ENCODE data around the gene ZNF483. TPM values are rescaled to one million over a fixed set of nuclear protein-coding genes. Genes with fewer than 3 reads are reported as not detected.

ZNF483 gene
- total RNA-seq, 1 experiment from 2014 or later, result not detected

GRCh38 chr9:111516061-111516465 is 8.9 kb upstream of the ZNF483 start:
- H3K9me3 Mint-ChIP-seq (ENCODE audit: low read depth, unreplicated experiment), result peaks cover 8% of the 10 kb centered on the region
- BruUV-seq (replicated peaks), result no TSS peak
- no peak for DNase-seq
- TF ChIP-seq CTCF (IDR thresholded peaks at IDR 0.05; ENCODE audit: unreplicated experiment), result no peak
- no peaks in the 10 kb centered on the region for H3K36me3 Mint-ChIP-seq (ENCODE audit: insufficient read depth, unreplicated experiment)
- no peak overlapping the region for H3K4me3 Mint-ChIP-seq (ENCODE audit: low read depth, unreplicated experiment)
- H3K4me1 Mint-ChIP-seq (ENCODE audit: low read depth, unreplicated experiment), result no peaks in the 10 kb centered on the region
- intact Hi-C loops (cut with micrococcal nuclease; ENCODE audit: unreplicated experiment), result no loop called here
- H3K27ac Mint-ChIP-seq (ENCODE audit: unreplicated experiment), result no peak overlapping the region
- CTCF ChIA-PET, result no interaction called here
- no peaks in the 10 kb centered on the region for H3K27me3 Mint-ChIP-seq (ENCODE audit: unreplicated experiment)

GRCh38 chr9:111524731-111525055 is 286 bp upstream of the ZNF483 start:
- TF ChIP-seq CTCF (IDR thresholded peaks at IDR 0.05; ENCODE audit: unreplicated experiment), result no peak
- Mint-ChIP-seq H3K36me3 (ENCODE audit: insufficient read depth, unreplicated experiment) (no peaks in the 10 kb centered on the region), H3K27me3 (ENCODE audit: unreplicated experiment) (peaks cover 20% of the 10 kb centered on the region), H3K27ac (ENCODE audit: unreplicated experiment) (no peak overlapping the region), H3K4me1 (ENCODE audit: low read depth, unreplicated experiment) (peaks cover 7% of the 10 kb centered on the region), H3K4me3 (ENCODE audit: low read depth, unreplicated experiment) (no peak overlapping the region), H3K9me3 (ENCODE audit: low read depth, unreplicated experiment) (peaks cover 15% of the 10 kb centered on the region)
- DNase-seq, result no peak
- CTCF ChIA-PET, result no interaction called here
- intact Hi-C loops (cut with micrococcal nuclease; ENCODE audit: unreplicated experiment), result no loop called here
- no TSS peak for BruUV-seq (replicated peaks)

- Mint-ChIP-seq H3K4me3 (ENCODE audit: low read depth, unreplicated experiment) (no peak overlapping the region), H3K27ac (ENCODE audit: unreplicated experiment) (no peak overlapping the region), H3K27me3 (ENCODE audit: unreplicated experiment) (peaks cover 20% of the 10 kb centered on the region), H3K36me3 (ENCODE audit: insufficient read depth, unreplicated experiment) (no peaks in the 10 kb centered on the region), H3K9me3 (ENCODE audit: low read depth, unreplicated experiment) (peaks cover 12% of the 10 kb centered on the region), H3K4me1 (ENCODE audit: low read depth, unreplicated experiment) (peaks cover 7% of the 10 kb centered on the region)
- CTCF ChIA-PET, result no interaction called here
- no TSS peak for BruUV-seq (replicated peaks)
- intact Hi-C loops (cut with micrococcal nuclease; ENCODE audit: unreplicated experiment), result no loop called here
- DNase-seq, result no peak
- no peak for TF ChIP-seq CTCF (IDR thresholded peaks at IDR 0.05; ENCODE audit: unreplicated experiment)
These were observed 2.4 kb downstream of the ZNF483 start for GRCh38 chr9:111527347-111527746.

- H3K4me3 Mint-ChIP-seq (ENCODE audit: low read depth, unreplicated experiment), result no peak overlapping the region
- no TSS peak for BruUV-seq (replicated peaks)
- no peak overlapping the region for H3K27ac Mint-ChIP-seq (ENCODE audit: unreplicated experiment)
- no peak for DNase-seq
- H3K27me3 Mint-ChIP-seq (ENCODE audit: unreplicated experiment), result peaks cover 20% of the 10 kb centered on the region
- intact Hi-C loops (cut with micrococcal nuclease; ENCODE audit: unreplicated experiment), result no loop called here
- peaks cover 7% of the 10 kb centered on the region for H3K4me1 Mint-ChIP-seq (ENCODE audit: low read depth, unreplicated experiment)
- H3K9me3 Mint-ChIP-seq (ENCODE audit: low read depth, unreplicated experiment), result peaks cover 8% of the 10 kb centered on the region
- CTCF ChIA-PET, result interaction anchor here (0.5 to 0.6 kb wide), 2 partner anchors 76 to 443 kb away, joined by 3 to 4 read pairs; no protein-coding TSS in a partner anchor
- H3K36me3 Mint-ChIP-seq (ENCODE audit: insufficient read depth, unreplicated experiment), result no peaks in the 10 kb centered on the region
- no peak for TF ChIP-seq CTCF (IDR thresholded peaks at IDR 0.05; ENCODE audit: unreplicated experiment)
These were observed 4.8 kb downstream of the ZNF483 start for GRCh38 chr9:111529787-111530186.

- no TSS peak for BruUV-seq (replicated peaks)
- CTCF ChIA-PET, result no interaction called here
- H3K27ac Mint-ChIP-seq (ENCODE audit: unreplicated experiment), result no peak overlapping the region
These were observed 6.7 kb downstream of the ZNF483 start for GRCh38 chr9:111531716-111532115.

More at GRCh38 chr9:111531716-111532115, 6.7 kb downstream of the ZNF483 start:
- no peak for DNase-seq
- Mint-ChIP-seq H3K27me3 (ENCODE audit: unreplicated experiment) (peaks cover 1% of the 10 kb centered on the region), H3K9me3 (ENCODE audit: low read depth, unreplicated experiment) (peaks cover 6% of the 10 kb centered on the region), H3K4me1 (ENCODE audit: low read depth, unreplicated experiment) (no peaks in the 10 kb centered on the region), H3K36me3 (ENCODE audit: insufficient read depth, unreplicated experiment) (no peaks in the 10 kb centered on the region), H3K4me3 (ENCODE audit: low read depth, unreplicated experiment) (no peak overlapping the region)
- intact Hi-C loops (cut with micrococcal nuclease; ENCODE audit: unreplicated experiment), result no loop called here
- no peak for TF ChIP-seq CTCF (IDR thresholded peaks at IDR 0.05; ENCODE audit: unreplicated experiment)
